HEK293 (cell line): ENCODE data around the gene BNIPL.

Experiments
- CTCF ChIP-seq: fragments of 450-650 bp; formaldehyde crosslinking; IDR thresholded peaks from 2 replicates; pipeline ENCODE4 v1.5.1; 2016; ENCODE audit warnings: missing biosample characterization, missing genetic modification characterization
- ELK4 ChIP-seq: IDR thresholded peaks from 2 replicates; pipeline ENCODE4 v1.6.1; 2011; ENCODE audit warnings: mild to moderate bottlenecking, low read depth, low read length, borderline replicate concordance
- GLIS2 ChIP-seq: fragments of 450-650 bp; formaldehyde crosslinking; IDR thresholded peaks from 2 replicates; pipeline ENCODE4 v1.5.1; 2016; ENCODE audit warnings: missing biosample characterization, missing genetic modification characterization
- HOXD13 ChIP-seq: sonication (generic); formaldehyde crosslinking; IDR thresholded peaks from 2 replicates; pipeline ENCODE4 v1.8.0; 2022; ENCODE audit warnings: missing genetic modification reagents, borderline replicate concordance
- INSM2 ChIP-seq: fragments of 450-650 bp; formaldehyde crosslinking; IDR thresholded peaks from 2 replicates; pipeline ENCODE4 v1.5.1; 2016; ENCODE audit warnings: missing biosample characterization, missing genetic modification characterization
- OSR2 ChIP-seq: fragments of 450-650 bp; formaldehyde crosslinking; IDR thresholded peaks from 2 replicates; pipeline ENCODE4 v1.5.1; 2016; ENCODE audit warnings: missing biosample characterization, missing genetic modification characterization
- PATZ1 ChIP-seq: fragments of 450-650 bp; formaldehyde crosslinking; IDR thresholded peaks from 2 replicates; pipeline ENCODE4 v1.5.1; 2016; ENCODE audit warnings: missing biosample characterization, missing genetic modification characterization
- PRDM4 ChIP-seq: fragments of 450-650 bp; formaldehyde crosslinking; IDR thresholded peaks from 2 replicates; pipeline ENCODE4 v1.5.1; 2017; ENCODE audit warnings: missing biosample characterization, missing genetic modification characterization
- ZBTB48 ChIP-seq: fragments of 450-650 bp; formaldehyde crosslinking; IDR thresholded peaks from 2 replicates; pipeline ENCODE4 v1.5.1; 2016; ENCODE audit warnings: missing biosample characterization, missing genetic modification characterization
- ZBTB6 ChIP-seq: fragments of 450-650 bp; formaldehyde crosslinking; IDR thresholded peaks from 2 replicates; pipeline ENCODE4 v1.5.1; 2017; ENCODE audit warnings: missing biosample characterization, missing genetic modification characterization
- ZBTB7A ChIP-seq: fragments of 450-650 bp; formaldehyde crosslinking; IDR thresholded peaks from 2 replicates; pipeline ENCODE4 v1.5.1; 2016; ENCODE audit warnings: low read depth, missing biosample characterization, missing genetic modification characterization
- ZBTB8A ChIP-seq: fragments of 450-650 bp; formaldehyde crosslinking; IDR thresholded peaks from 2 replicates; pipeline ENCODE4 v1.5.1; 2016; ENCODE audit warnings: missing biosample characterization, missing genetic modification characterization
- ZEB2 ChIP-seq: fragments of 450-650 bp; formaldehyde crosslinking; IDR thresholded peaks from 2 replicates; pipeline ENCODE4 v1.5.1; 2016; ENCODE audit warnings: missing biosample characterization, missing genetic modification characterization
- ZFP3 ChIP-seq: fragments of 450-650 bp; formaldehyde crosslinking; IDR thresholded peaks from 2 replicates; pipeline ENCODE4 v1.5.1; 2016; ENCODE audit warnings: low read depth, missing biosample characterization, missing genetic modification characterization
- ZNF133 ChIP-seq: fragments of 450-650 bp; formaldehyde crosslinking; IDR thresholded peaks from 2 replicates; pipeline ENCODE4 v1.5.1; 2016; ENCODE audit warnings: missing biosample characterization, missing genetic modification characterization
- ZNF175 ChIP-seq: fragments of 450-650 bp; formaldehyde crosslinking; IDR thresholded peaks from 2 replicates; pipeline ENCODE4 v1.5.1; 2016; ENCODE audit warnings: missing biosample characterization, missing genetic modification characterization
- ZNF202 ChIP-seq: fragments of 450-650 bp; formaldehyde crosslinking; IDR thresholded peaks from 2 replicates; pipeline ENCODE4 v1.5.1; 2016; ENCODE audit warnings: missing biosample characterization, missing genetic modification characterization, borderline replicate concordance
- ZNF324 ChIP-seq: fragments of 450-650 bp; formaldehyde crosslinking; IDR thresholded peaks from 2 replicates; pipeline ENCODE4 v1.5.1; 2016; ENCODE audit warnings: missing biosample characterization, missing genetic modification characterization
- ZNF335 ChIP-seq: fragments of 450-650 bp; formaldehyde crosslinking; conservative IDR thresholded peaks from 2 replicates; pipeline ENCODE4 v1.5.1; 2016; ENCODE audit warnings: missing biosample characterization, missing genetic modification characterization
- ZNF366 ChIP-seq: fragments of 450-650 bp; formaldehyde crosslinking; conservative IDR thresholded peaks from 2 replicates; pipeline ENCODE4 v1.5.1; 2016; ENCODE audit warnings: missing biosample characterization, missing genetic modification characterization
- ZNF473 ChIP-seq: fragments of 450-650 bp; formaldehyde crosslinking; IDR thresholded peaks from 2 replicates; pipeline ENCODE4 v1.5.1; 2017; ENCODE audit warnings: missing biosample characterization, missing genetic modification characterization
- ZNF585B ChIP-seq: fragments of 450-650 bp; formaldehyde crosslinking; IDR thresholded peaks from 2 replicates; pipeline ENCODE4 v1.5.1; 2016; ENCODE audit warnings: missing biosample characterization, missing genetic modification characterization
- ZNF600 ChIP-seq: fragments of 450-650 bp; formaldehyde crosslinking; IDR thresholded peaks from 2 replicates; pipeline ENCODE4 v1.5.1; 2016; ENCODE audit warnings: missing biosample characterization, missing genetic modification characterization
- ZNF626 ChIP-seq: fragments of 450-650 bp; sonication (Bioruptor Pico); formaldehyde crosslinking; IDR thresholded peaks from 2 replicates; pipeline ENCODE4 v1.5.1; 2018; ENCODE audit warnings: missing biosample characterization, missing genetic modification characterization, inconsistent platforms
- ZNF629 ChIP-seq: fragments of 450-650 bp; formaldehyde crosslinking; IDR thresholded peaks from 2 replicates; pipeline ENCODE4 v1.5.1; 2017; ENCODE audit warnings: missing biosample characterization, missing genetic modification characterization
- ZNF76 ChIP-seq: fragments of 450-650 bp; formaldehyde crosslinking; IDR thresholded peaks from 2 replicates; pipeline ENCODE4; 2016; ENCODE audit warnings: low read depth, missing biosample characterization, missing genetic modification characterization, borderline replicate concordance
- ZNF837 ChIP-seq: fragments of 450-650 bp; formaldehyde crosslinking; IDR thresholded peaks from 2 replicates; pipeline ENCODE4 v1.5.1; 2016; ENCODE audit warnings: missing biosample characterization, missing genetic modification characterization
- ZSCAN16 ChIP-seq: fragments of 450-650 bp; formaldehyde crosslinking; IDR thresholded peaks from 2 replicates; pipeline ENCODE4 v1.5.1; 2016; ENCODE audit warnings: missing biosample characterization, missing genetic modification characterization
- ZSCAN30 ChIP-seq: fragments of 450-650 bp; IDR thresholded peaks from 2 replicates; pipeline ENCODE4 v1.5.1; 2018; ENCODE audit warnings: missing biosample characterization, mild to moderate bottlenecking, missing genetic modification characterization, moderate library complexity

BNIPL gene

GRCh38 chr1:151008244-151009205, 27.9 kb upstream of the BNIPL start, which contains the start of gene PRUNE1 (continued):
- peak; percentile 90 for TF ChIP-seq ZNF76
- TF ChIP-seq ZNF585B (tag by site-specific recombination): 0 out of 2 replicates have a peak, but pooled peaks have one; percentile 4
- peak; percentile 84 for TF ChIP-seq ZBTB48 (tag by site-specific recombination)
- TF ChIP-seq PRDM4 (tag by site-specific recombination): peak; percentile 41; the same call in 1 of the 2 replicates
- TF ChIP-seq ZNF629 (tag by site-specific recombination): peak; percentile 95
- peak; percentile 92 for TF ChIP-seq ZNF600 (tag by site-specific recombination)
- TF ChIP-seq INSM2: peak; percentile 32; the same call in 1 of the 2 replicates
- TF ChIP-seq ZBTB8A: peak; percentile 66
- TF ChIP-seq ZBTB7A (tag by site-specific recombination): 0 out of 2 replicates have a peak, but pooled peaks have one; percentile 78
- TF ChIP-seq HOXD13 (CRISPR knock-in tag): no peak
- peak; percentile 78 for TF ChIP-seq GLIS2 (tag by site-specific recombination)
- no peak for TF ChIP-seq ZNF133 (tag by site-specific recombination)
- no peak for TF ChIP-seq ZNF626
- no peak for TF ChIP-seq ZFP3 (tag by site-specific recombination)
- peak; percentile 76; the same call in 1 of the 2 replicates for TF ChIP-seq ZNF324 (tag by site-specific recombination)
- no peak; the same call in 1 of the 2 replicates for TF ChIP-seq CTCF (tag by site-specific recombination)
- no peak for TF ChIP-seq ZBTB6 (tag by site-specific recombination)
- peak; percentile 57 for TF ChIP-seq ZSCAN30
- TF ChIP-seq ZNF202 (tag by site-specific recombination): no peak
- 0 out of 2 replicates have a peak, but pooled peaks have one; percentile 58 for TF ChIP-seq PATZ1
- no peak; the same call in 1 of the 2 replicates for TF ChIP-seq ELK4
- peak; percentile 80 for TF ChIP-seq ZEB2 (tag by site-specific recombination)
- TF ChIP-seq OSR2 (tag by site-specific recombination): no peak; the same call in 1 of the 2 replicates
- peak; percentile 94 for TF ChIP-seq ZNF335
- peak; percentile 54; the same call in 1 of the 2 replicates for TF ChIP-seq ZNF366 (tag by site-specific recombination)
- no peak for TF ChIP-seq ZNF175 (tag by site-specific recombination)
- TF ChIP-seq ZNF837 (tag by site-specific recombination): no peak
- TF ChIP-seq ZSCAN16 (tag by site-specific recombination): no peak
- TF ChIP-seq ZNF473 (tag by site-specific recombination): no peak
